A549 treated with dexamethasone at 1 μM for 4 hours (cell line): Measurements from ENCODE around the gene IGSF10. TPM values are rescaled to one million over a fixed set of nuclear protein-coding genes. Genes with fewer than 3 reads are reported as not detected.

Experiments
- total RNA-seq: library from RNA; stranded (reverse); fragments of 200-300 nt; extraction: Qiagen RNA extraction; gene quantifications from 5 replicates; pipeline ENCODE4 v1.2.3, GENCODE V29; 2022

Gene IGSF10, protein sequence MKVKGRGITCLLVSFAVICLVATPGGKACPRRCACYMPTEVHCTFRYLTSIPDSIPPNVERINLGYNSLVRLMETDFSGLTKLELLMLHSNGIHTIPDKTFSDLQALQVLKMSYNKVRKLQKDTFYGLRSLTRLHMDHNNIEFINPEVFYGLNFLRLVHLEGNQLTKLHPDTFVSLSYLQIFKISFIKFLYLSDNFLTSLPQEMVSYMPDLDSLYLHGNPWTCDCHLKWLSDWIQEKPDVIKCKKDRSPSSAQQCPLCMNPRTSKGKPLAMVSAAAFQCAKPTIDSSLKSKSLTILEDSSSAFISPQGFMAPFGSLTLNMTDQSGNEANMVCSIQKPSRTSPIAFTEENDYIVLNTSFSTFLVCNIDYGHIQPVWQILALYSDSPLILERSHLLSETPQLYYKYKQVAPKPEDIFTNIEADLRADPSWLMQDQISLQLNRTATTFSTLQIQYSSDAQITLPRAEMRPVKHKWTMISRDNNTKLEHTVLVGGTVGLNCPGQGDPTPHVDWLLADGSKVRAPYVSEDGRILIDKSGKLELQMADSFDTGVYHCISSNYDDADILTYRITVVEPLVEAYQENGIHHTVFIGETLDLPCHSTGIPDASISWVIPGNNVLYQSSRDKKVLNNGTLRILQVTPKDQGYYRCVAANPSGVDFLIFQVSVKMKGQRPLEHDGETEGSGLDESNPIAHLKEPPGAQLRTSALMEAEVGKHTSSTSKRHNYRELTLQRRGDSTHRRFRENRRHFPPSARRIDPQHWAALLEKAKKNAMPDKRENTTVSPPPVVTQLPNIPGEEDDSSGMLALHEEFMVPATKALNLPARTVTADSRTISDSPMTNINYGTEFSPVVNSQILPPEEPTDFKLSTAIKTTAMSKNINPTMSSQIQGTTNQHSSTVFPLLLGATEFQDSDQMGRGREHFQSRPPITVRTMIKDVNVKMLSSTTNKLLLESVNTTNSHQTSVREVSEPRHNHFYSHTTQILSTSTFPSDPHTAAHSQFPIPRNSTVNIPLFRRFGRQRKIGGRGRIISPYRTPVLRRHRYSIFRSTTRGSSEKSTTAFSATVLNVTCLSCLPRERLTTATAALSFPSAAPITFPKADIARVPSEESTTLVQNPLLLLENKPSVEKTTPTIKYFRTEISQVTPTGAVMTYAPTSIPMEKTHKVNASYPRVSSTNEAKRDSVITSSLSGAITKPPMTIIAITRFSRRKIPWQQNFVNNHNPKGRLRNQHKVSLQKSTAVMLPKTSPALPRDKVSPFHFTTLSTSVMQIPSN (N-terminal part only)
- 0.34 to 0.53 TPM (median 0.40 TPM) in 5 replicates for total RNA-seq

DNA sequence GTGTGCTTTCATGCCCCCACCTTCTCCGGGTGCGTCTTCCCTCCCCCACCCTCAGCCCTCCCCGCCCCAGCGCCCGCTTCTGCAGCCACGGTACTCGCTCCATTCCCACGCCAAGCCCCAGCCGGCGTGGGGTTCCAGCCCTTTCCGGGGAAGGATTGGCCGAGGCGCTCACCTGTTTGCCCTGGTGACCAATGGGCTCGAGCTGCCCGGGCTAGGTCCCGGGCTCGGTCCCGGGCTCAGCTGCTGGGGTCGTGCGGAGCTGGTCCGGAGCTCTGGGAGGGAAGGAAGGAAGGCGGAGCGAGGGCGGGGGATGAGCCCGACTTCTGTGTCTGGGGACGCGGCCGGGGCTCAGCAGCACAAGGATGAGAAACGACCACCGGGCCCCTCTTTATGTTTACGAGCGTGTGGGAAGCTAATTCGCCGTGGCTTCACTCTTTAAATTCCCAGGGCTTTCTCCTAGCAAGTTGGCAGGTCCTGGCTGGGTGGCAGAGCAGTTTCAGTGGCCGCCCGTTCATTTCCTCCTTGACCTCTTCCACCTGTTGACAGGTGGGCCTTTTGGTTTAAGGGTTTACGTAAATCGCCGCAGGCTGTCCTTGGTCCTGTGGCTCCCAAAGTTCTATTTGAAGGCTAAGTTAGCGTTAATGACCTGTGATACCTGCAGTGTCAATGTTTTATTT is at the start of gene IGSF10:
TSS of gene IGSF10 (minus strand) at position 288 of the 677 bp plus-strand sequence. CDS start 2,352 bp downstream, outside the sequence.

Other genes with a start within 250 kb of the IGSF10 start
- not detected in 5 replicates for gene P2RY14, start 182.5 kb downstream of the IGSF10 start, total RNA-seq
- gene GPR87, start 144.2 kb downstream of the IGSF10 start, total RNA-seq: 2.1 to 2.9 TPM (median 2.4 TPM) in 5 replicates
- gene P2RY13, start 131.5 kb downstream of the IGSF10 start, total RNA-seq: not detected in 5 replicates
- not detected in 5 replicates for gene P2RY12, start 76.3 kb downstream of the IGSF10 start, total RNA-seq